GM10266 (cell line): ENCODE results near the gene HMBS.
A peak's percentile ranks its signal among the peaks of the same experiment; 100 is the strongest.

Source experiments
- DNase-seq: peaks from one replicate; pipeline ENCODE4 v3.0.0; 2012; ENCODE audit errors: extremely low spot score
- CTCF ChIP-seq: IDR thresholded peaks from 2 replicates; pipeline ENCODE4 v1.5.1; 2012; ENCODE audit warnings: mild to moderate bottlenecking, low read depth; ENCODE audit not compliant: control insufficient read depth, insufficient read depth; ENCODE audit errors: missing control alignments

Gene HMBS

GRCh38 chr11:119106564-119107537 lies 22.2 kb downstream of the HMBS start, which contains the start of gene C2CD2L:
Gene C2CD2L, plus strand, starts transcription at chr11:119107344. Its CDS starts 398 bp downstream, at chr11:119107742.
- DNase-seq, result peak; percentile 97
- no peak for TF ChIP-seq CTCF

- no peak for DNase-seq
- TF ChIP-seq CTCF, result no peak
Measured at GRCh38 chr11:119107538-119108145, 23.0 kb downstream of the HMBS start.

- TF ChIP-seq CTCF, result no peak
- no peak for DNase-seq
Measured at GRCh38 chr11:119108146-119108856, 23.6 kb downstream of the HMBS start.

- no peak for TF ChIP-seq CTCF
- no peak for DNase-seq
Measured at GRCh38 chr11:119108857-119109221, 24.2 kb downstream of the HMBS start.

- TF ChIP-seq CTCF, result no peak
Measured at GRCh38 chr11:119109843-119110242, 25.2 kb downstream of the HMBS start.

GRCh38 chr11:119110439-119110838 lies 25.8 kb downstream of the HMBS start:
- TF ChIP-seq CTCF, result no peak
- no peak for DNase-seq

More at GRCh38 chr11:119109843-119110242, 25.2 kb downstream of the HMBS start:
- no peak for DNase-seq
